Tibial nerve (tissue), 4 donors: Measurements from ENCODE around the gene WNT8A. TPM values are rescaled to one million over a fixed set of nuclear protein-coding genes. Genes with fewer than 3 reads are reported as not detected.

Experiments
- DNase-seq, 2 donors: peaks; one replicate each; pipeline ENCODE4 v3.0.0-alpha.2; 2019; ENCODE audit warnings: low spot score in 2 of 2
- H3K27ac ChIP-seq, 4 donors: fragments of 200-600 bp; sonication (generic) in 3 of 4; one replicate each; pipeline ENCODE4 v1.5.1; 2017 to 2019; ENCODE audit warnings: mild to moderate bottlenecking in 1 of 4
- H3K27me3 ChIP-seq, 2 donors: fragments of 200-600 bp; sonication (generic) in 1 of 2; one replicate each; pipeline versions ENCODE4 v1.5.1 to v1.6.0; 2017 to 2019
- H3K36me3 ChIP-seq, 3 donors: fragments of 200-600 bp; sonication (generic); one replicate each; pipeline ENCODE4 v1.5.1; 2018 to 2019
- H3K4me1 ChIP-seq, 4 donors: fragments of 200-600 bp; sonication (generic) in 3 of 4; one replicate each; pipeline ENCODE4 v1.5.1; 2017 to 2019
- H3K4me3 ChIP-seq, 4 donors: fragments of 200-600 bp; sonication (generic) in 3 of 4; one replicate each; pipeline ENCODE4 v1.5.1; 2017 to 2019; ENCODE audit warnings: mild to moderate bottlenecking in 1 of 4, moderate library complexity in 1 of 4
- H3K9me3 ChIP-seq, 4 donors: fragments of 200-600 bp; sonication (generic) in 3 of 4; one replicate each; pipeline ENCODE4 v1.5.1; 2017 to 2019
- CTCF ChIP-seq, 5 experiments: fragments of 200-600 bp in 3 of 5; fragments of 450-650 bp in 2 of 5; sonication (generic) in 3 of 5; IDR thresholded peaks; one replicate each; pipeline ENCODE4 v1.5.1; 2016 to 2019; ENCODE audit warnings: antibody characterized with exemption in 5 of 5, mild to moderate bottlenecking in 3 of 5, moderate library complexity in 2 of 5
- EP300 ChIP-seq, 2 donors: sonication (generic); formaldehyde crosslinking; IDR thresholded peaks; one replicate each; pipeline ENCODE4 v1.6.1; 2017; ENCODE audit warnings: antibody characterized with exemption in 2 of 2, mild to moderate bottlenecking in 1 of 2
- POLR2A ChIP-seq, 2 donors: fragments of 450-650 bp; IDR thresholded peaks; one replicate each; pipeline ENCODE4 v1.6.1; 2017; ENCODE audit warnings: antibody characterized with exemption in 2 of 2, mild to moderate bottlenecking in 2 of 2, moderate library complexity in 2 of 2
- WGBS, 2 donors: methylation state at CpG; one replicate each; pipeline ENCODE4 v1.1.5; 2018; 5-methylcytosine and 5-hydroxymethylcytosine counted together
- total RNA-seq, 4 donors: library from RNA; depleted of rRNA; stranded (reverse); fragments of >200 nt; gene quantifications; one replicate each; pipeline ENCODE4 v1.1.0, GENCODE V29; 2016

WNT8A gene
- total RNA-seq, 4 donors from 2014 or later: not detected

DNA sequence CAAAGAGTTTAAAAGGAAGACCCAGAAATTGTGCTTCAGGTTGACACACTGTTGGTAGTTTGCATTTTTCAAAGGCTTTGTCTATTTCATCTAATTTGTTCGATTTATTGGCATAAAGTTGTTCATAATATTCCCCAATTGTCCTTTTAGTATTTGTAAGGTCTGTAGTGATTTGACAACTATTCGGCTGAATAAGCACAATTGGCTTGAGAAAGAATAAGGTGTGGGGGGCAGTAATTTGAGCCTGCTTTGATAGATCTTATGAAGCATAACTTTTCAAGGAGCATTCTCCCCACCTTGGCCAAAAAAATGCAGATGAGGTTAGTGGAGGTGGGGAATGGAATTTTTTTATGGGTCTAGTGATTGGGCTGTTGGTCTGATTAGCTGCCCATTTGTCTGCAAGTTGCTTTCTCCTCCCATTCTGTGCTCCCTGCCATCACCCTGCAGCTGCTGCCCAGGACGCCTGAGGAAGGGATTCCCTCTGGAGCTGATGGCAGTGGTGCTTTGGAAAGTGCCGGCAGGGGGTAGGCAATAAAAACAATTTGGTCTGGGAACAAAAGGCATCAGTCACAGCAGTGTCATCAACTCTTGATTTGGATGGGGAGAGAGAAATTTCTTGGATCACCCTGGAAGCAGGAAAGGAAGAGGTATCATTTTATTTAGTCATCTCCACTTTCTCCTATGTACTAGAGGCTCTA is 26.6 kb downstream of the WNT8A start:
- 38 to 42% methylated on average over 4 of the region's 4 CpGs for WGBS, 2 donors
- no peak for TF ChIP-seq CTCF (IDR thresholded peaks at IDR 0.05)
- no peak for TF ChIP-seq EP300 (IDR thresholded peaks at IDR 0.05)
- no peak for TF ChIP-seq POLR2A (IDR thresholded peaks at IDR 0.05)
- H3K4me3 ChIP-seq: no peak overlapping the region
- H3K9me3 ChIP-seq: no peaks in the 10 kb centered on the region
- no peaks in the 10 kb centered on the region for H3K36me3 ChIP-seq
- no peaks in the 10 kb centered on the region for H3K4me1 ChIP-seq
- peaks cover 0 to 4% of the 10 kb centered on the region in 2 donors for H3K27me3 ChIP-seq
- no peak overlapping the region for H3K27ac ChIP-seq
- DNase-seq: no peak

GRCh38 chr5:138111181-138111580 is 27.3 kb downstream of the WNT8A start:
- H3K27ac ChIP-seq: no peak overlapping the region
- 68 to 73% methylated on average over 4 of the region's 4 CpGs for WGBS, 2 donors

DNA sequence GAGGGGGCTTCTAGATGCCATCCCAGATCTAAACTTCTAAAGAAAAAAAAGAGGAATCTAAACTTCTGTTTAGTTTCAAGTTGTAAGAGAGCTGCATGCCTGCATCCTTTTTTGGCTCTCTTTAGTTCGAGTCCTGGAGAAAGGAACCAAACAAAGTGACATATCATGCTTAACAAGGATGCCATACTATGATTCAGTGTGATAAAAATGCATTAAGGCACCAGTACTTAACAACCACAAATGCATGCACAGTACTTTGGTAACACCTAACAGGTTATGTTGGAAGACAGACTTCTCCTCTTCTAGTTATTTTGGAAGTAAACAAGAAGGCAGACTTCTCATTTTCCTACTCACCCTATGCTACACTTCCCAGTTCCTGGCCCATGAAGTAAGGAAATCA is 28.1 kb downstream of the WNT8A start:
- Histone ChIP-seq H3K27me3 (peaks cover 0 to 4% of the 10 kb centered on the region in 2 donors), H3K36me3 (no peaks in the 10 kb centered on the region), H3K27ac (no peak overlapping the region), H3K4me3 (no peak overlapping the region), H3K9me3 (no peaks in the 10 kb centered on the region), H3K4me1 (no peaks in the 10 kb centered on the region)
- WGBS, 2 donors: 58 to 62% methylated on average over 1 of the region's 1 CpG
- DNase-seq: no peak
- TF ChIP-seq EP300 (IDR thresholded peaks at IDR 0.05) (no peak), POLR2A (IDR thresholded peaks at IDR 0.05) (no peak), CTCF (IDR thresholded peaks at IDR 0.05) (no peak)

More at GRCh38 chr5:138111181-138111580, 27.3 kb downstream of the WNT8A start:
- no peak for TF ChIP-seq EP300 (IDR thresholded peaks at IDR 0.05)
- no peak for TF ChIP-seq CTCF (IDR thresholded peaks at IDR 0.05)
- TF ChIP-seq POLR2A (IDR thresholded peaks at IDR 0.05): no peak
- no peaks in the 10 kb centered on the region for H3K36me3 ChIP-seq
- H3K4me1 ChIP-seq: no peaks in the 10 kb centered on the region
- peaks cover 0 to 4% of the 10 kb centered on the region in 2 donors for H3K27me3 ChIP-seq
- H3K4me3 ChIP-seq: no peak overlapping the region
- DNase-seq: no peak
- H3K9me3 ChIP-seq: no peaks in the 10 kb centered on the region

- H3K36me3 ChIP-seq: no peaks in the 10 kb centered on the region
- H3K27me3 ChIP-seq: peaks cover 0 to 4% of the 10 kb centered on the region in 2 donors
- H3K4me1 ChIP-seq: no peaks in the 10 kb centered on the region
- TF ChIP-seq EP300 (IDR thresholded peaks at IDR 0.05) (no peak), POLR2A (IDR thresholded peaks at IDR 0.05) (no peak), CTCF (IDR thresholded peaks at IDR 0.05) (no peak)
- H3K9me3 ChIP-seq: no peaks in the 10 kb centered on the region
- DNase-seq: no peak
- H3K4me3 ChIP-seq: no peak overlapping the region
- no peak overlapping the region for H3K27ac ChIP-seq
Observed at GRCh38 chr5:138115254-138115653, 31.4 kb downstream of the WNT8A start.

DNA sequence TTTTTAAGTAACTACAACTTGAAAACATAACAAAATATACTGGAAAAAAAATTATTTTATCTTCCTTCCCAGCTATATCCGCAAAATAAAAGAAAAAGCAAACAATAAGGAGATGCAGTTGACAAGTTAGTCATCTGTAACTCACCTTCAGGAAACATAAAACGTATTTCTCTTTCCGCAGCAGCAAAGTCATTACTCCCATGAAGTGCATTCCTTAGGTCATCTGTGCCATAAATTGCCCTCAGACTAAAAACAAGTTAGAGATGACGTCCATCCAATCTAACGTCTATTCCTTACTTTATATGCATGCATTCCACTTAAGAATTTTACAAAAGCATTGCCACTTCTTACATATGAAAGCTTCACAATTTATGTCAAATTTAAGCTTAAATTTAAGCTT is 44.5 kb downstream of the WNT8A start:
- no peaks in the 10 kb centered on the region for H3K36me3 ChIP-seq
- no peaks in the 10 kb centered on the region for H3K9me3 ChIP-seq
- TF ChIP-seq CTCF (IDR thresholded peaks at IDR 0.05) (no peak), POLR2A (IDR thresholded peaks at IDR 0.05) (no peak), EP300 (IDR thresholded peaks at IDR 0.05) (no peak)
- DNase-seq: no peak
- H3K27ac ChIP-seq: no peak overlapping the region
- no peaks in the 10 kb centered on the region for H3K27me3 ChIP-seq
- H3K4me3 ChIP-seq: no peak overlapping the region
- peaks cover 0 to 7% (median 0%) of the 10 kb centered on the region in 4 donors for H3K4me1 ChIP-seq
- WGBS, 2 donors: 40 to 48% methylated on average over 5 of the region's 5 CpGs
